Lower leg skin (tissue), 3 donors: ENCODE results near the gene SLC22A6.

ENCODE experiments used
- POLR2A ChIP-seq, 2 donors: fragments of 450-650 bp; IDR thresholded peaks; one replicate each; pipeline ENCODE4 v1.6.1; 2016 to 2017; ENCODE audit warnings: antibody characterized with exemption in 2 of 2, mild to moderate bottlenecking in 1 of 2, moderate library complexity in 1 of 2
- TF ChIP-seq, protein P1 (sequence below), 3 donors: fragments of 450-650 bp; IDR thresholded peaks; one replicate each; pipeline ENCODE4 v1.5.1; 2016; ENCODE audit warnings: antibody characterized with exemption in 3 of 3, mild to moderate bottlenecking in 3 of 3, moderate library complexity in 2 of 3

DNA sequence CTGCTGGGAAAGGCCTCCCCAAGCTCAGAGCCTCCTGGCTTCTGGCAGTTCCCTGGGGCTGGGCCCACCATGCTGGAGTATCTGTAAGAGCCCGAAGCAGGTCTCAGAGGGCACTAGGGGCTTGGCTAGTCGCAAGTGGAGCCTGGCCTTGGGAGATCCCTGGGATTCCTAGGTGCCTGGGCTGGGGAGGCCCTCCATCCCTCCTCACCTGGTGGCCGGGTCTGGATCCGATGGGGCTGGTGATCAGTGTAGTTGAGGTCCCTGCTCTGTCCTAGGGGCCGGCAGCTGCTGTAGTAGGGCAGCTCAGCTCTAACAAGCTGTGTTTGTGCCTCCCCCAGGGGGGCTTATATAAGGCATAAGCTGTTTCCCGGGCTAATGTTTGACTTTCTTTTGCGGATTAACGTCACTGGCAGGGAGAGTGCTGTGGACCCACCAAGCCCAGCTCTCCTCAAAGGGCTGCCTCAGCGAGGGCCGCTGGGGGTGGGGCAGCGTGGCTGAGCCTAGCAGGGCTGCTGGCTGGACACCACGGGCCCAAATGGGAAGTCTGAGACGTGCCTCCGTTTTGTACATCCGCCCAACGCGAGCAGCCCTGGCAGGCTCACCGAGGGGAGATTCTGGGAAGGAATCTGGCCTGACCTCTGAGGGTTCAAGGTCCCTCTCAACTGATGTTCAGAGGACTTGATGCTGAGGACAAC, 30.9 kb upstream of the SLC22A6 start, which contains the start of gene SLC22A8:
- TF ChIP-seq, protein P1, sequence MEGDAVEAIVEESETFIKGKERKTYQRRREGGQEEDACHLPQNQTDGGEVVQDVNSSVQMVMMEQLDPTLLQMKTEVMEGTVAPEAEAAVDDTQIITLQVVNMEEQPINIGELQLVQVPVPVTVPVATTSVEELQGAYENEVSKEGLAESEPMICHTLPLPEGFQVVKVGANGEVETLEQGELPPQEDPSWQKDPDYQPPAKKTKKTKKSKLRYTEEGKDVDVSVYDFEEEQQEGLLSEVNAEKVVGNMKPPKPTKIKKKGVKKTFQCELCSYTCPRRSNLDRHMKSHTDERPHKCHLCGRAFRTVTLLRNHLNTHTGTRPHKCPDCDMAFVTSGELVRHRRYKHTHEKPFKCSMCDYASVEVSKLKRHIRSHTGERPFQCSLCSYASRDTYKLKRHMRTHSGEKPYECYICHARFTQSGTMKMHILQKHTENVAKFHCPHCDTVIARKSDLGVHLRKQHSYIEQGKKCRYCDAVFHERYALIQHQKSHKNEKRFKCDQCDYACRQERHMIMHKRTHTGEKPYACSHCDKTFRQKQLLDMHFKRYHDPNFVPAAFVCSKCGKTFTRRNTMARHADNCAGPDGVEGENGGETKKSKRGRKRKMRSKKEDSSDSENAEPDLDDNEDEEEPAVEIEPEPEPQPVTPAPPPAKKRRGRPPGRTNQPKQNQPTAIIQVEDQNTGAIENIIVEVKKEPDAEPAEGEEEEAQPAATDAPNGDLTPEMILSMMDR (IDR thresholded peaks at IDR 0.05), result no peak
- no peak for TF ChIP-seq POLR2A (IDR thresholded peaks at IDR 0.05)
